HFFc6 (cell line): ENCODE data around the gene PKN3. TPM values are rescaled to one million over a fixed set of nuclear protein-coding genes. Genes with fewer than 3 reads are reported as not detected.

Source experiments
- DNase-seq: peaks from one replicate; pipeline ENCODE4 v3.0.0-alpha.2; 2018
- H3K27ac Mint-ChIP-seq: 2 replicates; pipeline ENCODE4 v1.8.0; 2020; ENCODE audit warnings: mild to moderate bottlenecking, mixed read lengths
- H3K27me3 Mint-ChIP-seq: 2 replicates; pipeline ENCODE4 v1.8.0; 2021; ENCODE audit warnings: mild to moderate bottlenecking, moderate library complexity, mixed read lengths; ENCODE audit not compliant: insufficient read depth
- H3K36me3 Mint-ChIP-seq: 2 replicates; pipeline ENCODE4 v1.8.0; 2021; ENCODE audit warnings: low read depth, mixed read lengths
- H3K4me1 Mint-ChIP-seq: 2 replicates; pipeline ENCODE4 v1.8.0; 2020; ENCODE audit warnings: low read depth, mixed read lengths
- H3K4me3 Mint-ChIP-seq: 2 replicates; pipeline ENCODE4 v1.8.0; 2020; ENCODE audit warnings: mild to moderate bottlenecking, moderate library complexity, mixed read lengths
- H3K9me3 Mint-ChIP-seq: 2 replicates; pipeline ENCODE4 v1.8.0; 2020; ENCODE audit warnings: mild to moderate bottlenecking, mixed read lengths
- CTCF ChIP-seq: fragments of 200-600 bp; sonication (generic); IDR thresholded peaks from 2 replicates; pipeline ENCODE4 v1.5.0; 2021; ENCODE audit warnings: antibody characterized with exemption, mild to moderate bottlenecking
- total RNA-seq, 6 experiments: library from RNA; stranded (reverse); fragmentation: NEBNext Ultra II Directional; extraction: Animal tissue kit (Norgen Biotek cat#: 25700); gene quantifications; 2 replicates in 1 of 6; 3 replicates in 5 of 6; pipeline ENCODE4 v1.2.3, GENCODE V29; 2021

The PKN3 gene
- total RNA-seq, 6 experiments from 2014 or later: 1.9 to 5.6 (median 3.5) TPM

GRCh38 chr9:128703616-128704355 is 1.5 kb downstream of the PKN3 start:
- no peaks in the 10 kb centered on the region for H3K4me1 Mint-ChIP-seq

GRCh38 chr9:128704356-128704670 is 2.0 kb downstream of the PKN3 start:
- TF ChIP-seq CTCF: no peak
- no peaks in the 10 kb centered on the region for H3K36me3 Mint-ChIP-seq
- no peak overlapping the region for H3K4me3 Mint-ChIP-seq
- H3K9me3 Mint-ChIP-seq: no peaks in the 10 kb centered on the region
- no peak overlapping the region for H3K27ac Mint-ChIP-seq
- no peaks in the 10 kb centered on the region for H3K4me1 Mint-ChIP-seq
- no peak for DNase-seq
- H3K27me3 Mint-ChIP-seq: peaks cover 1% of the 10 kb centered on the region; the same call in 1 of the 2 replicates

More at GRCh38 chr9:128703616-128704355, 1.5 kb downstream of the PKN3 start:
- Mint-ChIP-seq H3K27me3 (peaks cover 1% of the 10 kb centered on the region; the same call in 1 of the 2 replicates), H3K9me3 (no peaks in the 10 kb centered on the region), H3K4me3 (peak overlapping the region; percentile 80; the same call in 1 of the 2 replicates), H3K36me3 (no peaks in the 10 kb centered on the region), H3K27ac (no peak overlapping the region)
- TF ChIP-seq CTCF: no peak
- no peak for DNase-seq

- no peaks in the 10 kb centered on the region for H3K9me3 Mint-ChIP-seq
- no peaks in the 10 kb centered on the region for H3K36me3 Mint-ChIP-seq
- H3K27me3 Mint-ChIP-seq: peaks cover 1% of the 10 kb centered on the region; the same call in 1 of the 2 replicates
- no peak overlapping the region for H3K4me3 Mint-ChIP-seq
- H3K27ac Mint-ChIP-seq: no peak overlapping the region
- no peak for DNase-seq
- no peaks in the 10 kb centered on the region for H3K4me1 Mint-ChIP-seq
- no peak for TF ChIP-seq CTCF
These were observed 3.0 kb downstream of the PKN3 start for GRCh38 chr9:128705051-128705965.

- no peak overlapping the region for H3K27ac Mint-ChIP-seq
- peaks cover 1% of the 10 kb centered on the region; the same call in 1 of the 2 replicates for H3K27me3 Mint-ChIP-seq
- TF ChIP-seq CTCF: no peak
- no peak overlapping the region for H3K4me3 Mint-ChIP-seq
- no peaks in the 10 kb centered on the region for H3K4me1 Mint-ChIP-seq
- H3K9me3 Mint-ChIP-seq: no peaks in the 10 kb centered on the region
- H3K36me3 Mint-ChIP-seq: no peaks in the 10 kb centered on the region
- no peak for DNase-seq
These were observed 3.7 kb downstream of the PKN3 start for GRCh38 chr9:128706045-128706444.

- peaks cover 1% of the 10 kb centered on the region; the same call in 1 of the 2 replicates for H3K27me3 Mint-ChIP-seq
- no peak for DNase-seq
These were observed 4.5 kb downstream of the PKN3 start for GRCh38 chr9:128706671-128707381.

More at GRCh38 chr9:128706671-128707381, 4.5 kb downstream of the PKN3 start:
- H3K9me3 Mint-ChIP-seq: no peaks in the 10 kb centered on the region
- no peaks in the 10 kb centered on the region for H3K36me3 Mint-ChIP-seq
- no peaks in the 10 kb centered on the region for H3K4me1 Mint-ChIP-seq
- H3K4me3 Mint-ChIP-seq: no peak overlapping the region
- no peak overlapping the region for H3K27ac Mint-ChIP-seq
- no peak for TF ChIP-seq CTCF
